HEK293 (cell line): ENCODE measurements around the gene GALNTL6.
"Not testable (repeated sequence)": the region's sequence is repeated elsewhere in the genome, so short reads cannot be mapped to it uniquely, and the experiment has no call there.

Experiments
- CTCF ChIA-PET: fragments of 350-600 bp; formaldehyde crosslinking; extraction: SDS; loops from one replicate; lab custom pipeline; 2021; ENCODE audit warnings: antibody characterized with exemption; lab: Yijun Ruan, JAX
- POLR2A ChIA-PET: fragments of 300-600 bp; formaldehyde crosslinking; extraction: SDS; loops from one replicate; lab custom pipeline; 2020; ENCODE audit warnings: antibody characterized with exemption, inconsistent platforms; lab: Yijun Ruan, JAX
- H3K27ac ChIP-seq: fragments of 200-500 bp; sonication (Bioruptor generic); 2 replicates; pipeline ENCODE4 v1.5.1; 2014; ENCODE audit warnings: low read depth, low read length, control low read depth, inconsistent platforms; ENCODE audit errors: extremely low read depth
- H3K36me3 ChIP-seq, 2 experiments: fragments of 200-500 bp in 1 of 2; sonication (Bioruptor generic) in 1 of 2; 1 replicate in 1 of 2; 2 replicates in 1 of 2; pipeline ENCODE4 v1.5.1; 2014 to 2017; ENCODE audit warnings: inconsistent platforms in 2 of 2, low read length in 2 of 2; ENCODE audit not compliant: control insufficient read depth in 2 of 2, insufficient read depth in 1 of 2
- H3K4me1 ChIP-seq: fragments of 200-500 bp; sonication (Bioruptor generic); 2 replicates; pipeline ENCODE4 v1.5.1; 2014; ENCODE audit warnings: mild to moderate bottlenecking, low read length, inconsistent platforms; ENCODE audit not compliant: control insufficient read depth, insufficient read depth
- H3K4me3 ChIP-seq: 2 replicates; pipeline ENCODE4 v1.5.1; 2011; ENCODE audit warnings: low read depth, mild to moderate bottlenecking, control low read depth, low read length, moderate library complexity
- H3K9me3 ChIP-seq: fragments of 200-500 bp; sonication (Bioruptor generic); 2 replicates; pipeline ENCODE4 v1.5.1; 2014; ENCODE audit warnings: low read depth, low read length, inconsistent platforms; ENCODE audit not compliant: control insufficient read depth, insufficient read depth
- PRDM4 ChIP-seq: fragments of 450-650 bp; formaldehyde crosslinking; IDR thresholded peaks from 2 replicates; pipeline ENCODE4 v1.5.1; 2017; ENCODE audit warnings: missing biosample characterization, missing genetic modification characterization
- PRDM6 ChIP-seq: fragments of 450-650 bp; formaldehyde crosslinking; IDR thresholded peaks from 2 replicates; pipeline ENCODE4 v1.5.1; 2017; ENCODE audit warnings: missing biosample characterization, missing genetic modification characterization
- SCRT2 ChIP-seq: fragments of 450-650 bp; formaldehyde crosslinking; IDR thresholded peaks from 2 replicates; pipeline ENCODE4 v1.5.1; 2016; ENCODE audit warnings: missing biosample characterization, missing genetic modification characterization
- ZBTB20 ChIP-seq: fragments of 450-650 bp; formaldehyde crosslinking; IDR thresholded peaks from 2 replicates; pipeline ENCODE4 v1.5.1; 2016; ENCODE audit warnings: missing biosample characterization, missing genetic modification characterization
- ZBTB26 ChIP-seq: fragments of 450-650 bp; formaldehyde crosslinking; optimal IDR thresholded peaks from 2 replicates; pipeline ENCODE3; 2016; ENCODE audit warnings: missing biosample characterization, mild to moderate bottlenecking, missing genetic modification characterization
- ZNF146 ChIP-seq: fragments of 450-650 bp; formaldehyde crosslinking; IDR thresholded peaks from 2 replicates; pipeline ENCODE4 v1.5.1; 2016; ENCODE audit warnings: missing biosample characterization, missing genetic modification characterization
- ZNF324 ChIP-seq: fragments of 450-650 bp; formaldehyde crosslinking; IDR thresholded peaks from 2 replicates; pipeline ENCODE4 v1.5.1; 2016; ENCODE audit warnings: missing biosample characterization, missing genetic modification characterization
- ZNF701 ChIP-seq: fragments of 450-650 bp; formaldehyde crosslinking; IDR thresholded peaks from 2 replicates; pipeline ENCODE4 v1.5.1; 2016; ENCODE audit warnings: missing biosample characterization, missing genetic modification characterization

GALNTL6 gene

GRCh38 chr4:173038192-173038896 is 1225.1 kb downstream of the GALNTL6 start:
- ChIA-PET POLR2A (no interaction called here), CTCF (interaction anchor here (0.9 to 2.2 kb wide), 3 partner anchors 25 to 263 kb away, joined by 3 to 9 read pairs (median 3); no protein-coding TSS in a partner anchor)
- Histone ChIP-seq H3K4me1 (0 out of 2 replicates have a peak, but pooled peaks cover 4% of the 10 kb centered on the region), H3K36me3 (no peaks in the 10 kb centered on the region), H3K9me3 (no peaks in the 10 kb centered on the region), H3K4me3 (no peak overlapping the region), H3K27ac (peak overlapping the region; percentile 21)
- TF ChIP-seq ZBTB20 (tag by site-specific recombination) = no peak
- TF ChIP-seq PRDM4 (tag by site-specific recombination) = peak; percentile 98
- TF ChIP-seq PRDM6 (tag by site-specific recombination) = peak; percentile 51; the same call in 1 of the 2 replicates
- TF ChIP-seq, all 188 proteins: peak for 2

GRCh38 chr4:173039617-173040577 is 1226.7 kb downstream of the GALNTL6 start:
- TF ChIP-seq ZBTB26 (no peak), SCRT2 (tag by site-specific recombination) (peak; percentile 51)

GRCh38 chr4:173041482-173041881 is 1228.3 kb downstream of the GALNTL6 start:
- no peaks in the 10 kb centered on the region for H3K36me3 ChIP-seq
- H3K4me3 ChIP-seq = no peak overlapping the region
- ChIA-PET CTCF (interaction anchor here (1.4 kb wide), 2 partner anchors 19 to 28 kb away, joined by 3 to 4 read pairs; no protein-coding TSS in a partner anchor), POLR2A (no interaction called here)
- H3K27ac ChIP-seq = no peak overlapping the region
- no peaks in the 10 kb centered on the region for H3K9me3 ChIP-seq
- H3K4me1 ChIP-seq = 0 out of 2 replicates have a peak, but pooled peaks cover 4% of the 10 kb centered on the region
- no peak for TF ChIP-seq ZNF324 (tag by site-specific recombination)
- TF ChIP-seq ZNF701 = no peak
- TF ChIP-seq, all 188 proteins: peak for 0

More at GRCh38 chr4:173039617-173040577, 1226.7 kb downstream of the GALNTL6 start:
- CTCF ChIA-PET = interaction anchor here (1.3 to 2.2 kb wide), 2 partner anchors 26 to 262 kb away, joined by 3 to 9 read pairs; no protein-coding TSS in a partner anchor
- Histone ChIP-seq H3K4me3 (no peak overlapping the region), H3K4me1 (0 out of 2 replicates have a peak, but pooled peaks cover 4% of the 10 kb centered on the region), H3K27ac (no peak overlapping the region), H3K36me3 (no peaks in the 10 kb centered on the region), H3K9me3 (no peaks in the 10 kb centered on the region)
- POLR2A ChIA-PET = no interaction called here

GRCh38 chr4:173042139-173042538 is 1228.9 kb downstream of the GALNTL6 start:
- CTCF ChIA-PET = interaction anchor here (1.4 kb wide), 1 partner anchor 28 kb away, joined by 4 read pairs; no protein-coding TSS in a partner anchor
- H3K4me1 ChIP-seq, POLR2A ChIA-PET: not testable (repeated sequence)
- peak; percentile 93; the same call in 1 of the 2 replicates for TF ChIP-seq ZNF146 (tag by site-specific recombination)
- TF ChIP-seq, all 188 proteins: peak for 1; not testable (repeated sequence) for 187
- H3K9me3 ChIP-seq, H3K36me3 ChIP-seq, H3K27ac ChIP-seq, H3K4me3 ChIP-seq: not testable (repeated sequence)
